GM12891 (cell line): Measurements from ENCODE around the gene OR8H2.

Experiments
- POLR2A ChIP-seq: IDR thresholded peaks from 2 replicates; pipeline ENCODE4 v1.6.1; 2011; ENCODE audit warnings: low read depth, low read length, control low read depth
- POLR2AphosphoS5 ChIP-seq: IDR thresholded peaks from 2 replicates; pipeline ENCODE4 v1.6.1; 2011; ENCODE audit warnings: low read depth, low read length, control low read depth
- TAF1 ChIP-seq: IDR thresholded peaks from 2 replicates; pipeline ENCODE4 v1.6.1; 2011; ENCODE audit warnings: low read depth, low read length, control low read depth

DNA sequence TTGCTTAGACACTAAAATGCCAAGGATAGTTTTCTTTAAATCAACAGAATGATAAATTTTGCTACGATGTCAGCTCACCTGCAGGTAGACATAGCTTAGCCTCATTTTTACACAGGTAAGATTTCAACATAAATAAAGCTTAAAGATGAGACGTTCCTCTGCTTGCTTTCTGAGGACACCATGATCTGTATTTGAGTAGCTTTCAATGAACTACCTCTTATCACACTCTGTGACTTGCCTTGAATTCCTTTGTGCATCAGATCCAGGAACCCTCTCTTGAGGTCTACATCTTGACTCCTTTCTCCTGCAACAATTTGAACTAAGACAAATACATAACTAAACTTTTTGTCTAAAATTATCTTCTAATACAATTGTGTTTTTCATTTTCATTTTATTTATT is 36.5 kb upstream of the OR8H2 start:
- TF ChIP-seq POLR2AphosphoS5, result no peak
- no peak for TF ChIP-seq TAF1
- no peak for TF ChIP-seq POLR2A
